ENCODE results near the gene SEC14L2.

- TF ChIP-seq CTCF (IDR thresholded peaks at IDR 0.05; ENCODE audit: low read depth, low read length) (no peak), EZH2phosphoT487 (IDR thresholded peaks at IDR 0.05; ENCODE audit: low read depth) (no peak)
These were observed 25.1 kb downstream of the SEC14L2 start for GRCh38 chr22:30421695-30422480.

Measured in OCI-LY3 (cell line).